GM18858 (cell line): ENCODE data around the gene FSTL1.
A peak's percentile ranks its signal among the peaks of the same experiment; 100 is the strongest.
"Not testable (repeated sequence)": the region's sequence is repeated elsewhere in the genome, so short reads cannot be mapped to it uniquely, and the experiment has no call there.

Experiments
- ATAC-seq: cut with Tn5 transposase; IDR thresholded peaks from one replicate; pipeline ENCODE4 v1.9.1; 2021; ENCODE audit not compliant: unreplicated experiment

FSTL1 gene

GRCh38 chr3:120418866-120419490, 31.8 kb downstream of the FSTL1 start:
- peak; percentile 41 for ATAC-seq

GRCh38 chr3:120418446-120418845, 32.3 kb downstream of the FSTL1 start:
- no peak for ATAC-seq

- peak; percentile 99 for ATAC-seq
Observed at GRCh38 chr3:120417272-120417911, 33.4 kb downstream of the FSTL1 start.

- ATAC-seq: peak; percentile 14
Observed at GRCh38 chr3:120416868-120417267, 33.9 kb downstream of the FSTL1 start.

- no peak for ATAC-seq
Observed at GRCh38 chr3:120415756-120416155, 35.0 kb downstream of the FSTL1 start.

- no peak for ATAC-seq
Observed at GRCh38 chr3:120410541-120410940, 40.3 kb downstream of the FSTL1 start.

- no peak for ATAC-seq
Observed at GRCh38 chr3:120410116-120410515, 40.7 kb downstream of the FSTL1 start.

- no peak for ATAC-seq
Observed at GRCh38 chr3:120407508-120408287, 43.1 kb downstream of the FSTL1 start.

- ATAC-seq: no peak
Observed at GRCh38 chr3:120404876-120405275, 45.9 kb downstream of the FSTL1 start.

- ATAC-seq: no peak
Observed at GRCh38 chr3:120402257-120402656, 48.5 kb downstream of the FSTL1 start.

GRCh38 chr3:120399372-120399771, 51.4 kb downstream of the FSTL1 start:
- ATAC-seq: peak; percentile 90

- ATAC-seq: no peak
Observed at GRCh38 chr3:120396469-120396868, 54.3 kb downstream of the FSTL1 start.

- ATAC-seq: no peak
Observed at GRCh38 chr3:120394347-120394746, 56.4 kb downstream of the FSTL1 start.

- ATAC-seq: no peak
Observed at GRCh38 chr3:120393761-120394160, 57.0 kb downstream of the FSTL1 start.

GRCh38 chr3:120393243-120393642, 57.5 kb downstream of the FSTL1 start:
- no peak for ATAC-seq

GRCh38 chr3:120382941-120383447, 67.8 kb downstream of the FSTL1 start:
- no peak for ATAC-seq

GRCh38 chr3:120381503-120381902, 69.3 kb downstream of the FSTL1 start:
- no peak for ATAC-seq

GRCh38 chr3:120377948-120378347, 72.8 kb downstream of the FSTL1 start:
- ATAC-seq: not testable (repeated sequence)

GRCh38 chr3:120370463-120370862, 80.3 kb downstream of the FSTL1 start:
- ATAC-seq: peak; percentile 55

- ATAC-seq: peak; percentile 79
Observed at GRCh38 chr3:120369037-120369467, 81.7 kb downstream of the FSTL1 start.

- peak; percentile 29 for ATAC-seq
Observed at GRCh38 chr3:120368172-120368571, 82.6 kb downstream of the FSTL1 start.

- no peak for ATAC-seq
Observed at GRCh38 chr3:120364821-120365220, 86.0 kb downstream of the FSTL1 start.
